ES-I3 (cell line): ENCODE results near the gene RANBP1.

Experiments used
- H3K36me3 ChIP-seq: 2 replicates; pipeline ENCODE4 v1.6.1; 2013; ENCODE audit warnings: mild to moderate bottlenecking, low read length, control low read depth, moderate library complexity; ENCODE audit not compliant: insufficient read depth
- H3K4me1 ChIP-seq: 2 replicates; pipeline ENCODE4 v1.6.1; 2013; ENCODE audit warnings: mild to moderate bottlenecking, control low read depth, low read length; ENCODE audit not compliant: insufficient read depth
- H3K9ac ChIP-seq: 2 replicates; pipeline ENCODE4 v1.6.1; 2013; ENCODE audit warnings: low read depth, mild to moderate bottlenecking, low read length, moderate library complexity
- H3K9me3 ChIP-seq: 2 replicates; pipeline ENCODE4 v1.6.1; 2013; ENCODE audit warnings: mild to moderate bottlenecking, low read length, moderate library complexity; ENCODE audit not compliant: control insufficient read depth, insufficient read depth

RANBP1 gene

DNA sequence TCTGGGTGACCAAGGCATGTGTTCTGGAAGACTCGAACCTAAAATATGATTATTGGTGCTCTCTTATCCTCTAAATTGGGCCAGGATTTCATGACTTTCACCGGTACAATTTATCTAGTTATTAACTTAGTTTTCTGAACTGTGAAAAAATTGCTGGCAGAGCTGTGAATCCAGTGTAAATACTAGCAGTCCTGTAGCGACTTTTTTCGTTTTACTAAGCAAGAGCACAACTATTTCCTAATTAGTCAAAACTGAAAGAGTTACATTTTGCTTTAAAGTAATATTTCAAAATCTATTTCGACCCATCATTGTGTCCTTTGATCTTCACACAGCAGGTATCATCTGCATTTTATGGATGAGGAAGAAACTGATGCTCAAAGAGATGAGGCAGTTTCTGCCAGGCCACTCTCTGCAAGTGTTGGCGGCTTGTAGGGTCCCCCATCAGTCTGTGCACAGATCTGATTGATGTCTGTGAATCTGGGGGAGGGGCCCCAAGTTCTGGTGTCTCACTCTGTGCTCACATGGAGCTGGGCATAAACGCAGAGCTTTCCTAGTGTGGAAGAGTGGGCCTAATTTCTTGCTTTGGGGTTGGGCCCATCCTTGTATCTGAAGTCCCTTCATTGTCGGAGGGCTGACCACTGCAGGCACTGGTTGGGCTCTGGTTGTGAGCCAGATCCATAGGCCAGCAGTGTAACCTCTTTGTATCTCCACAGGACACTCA, 2.6 kb downstream of the RANBP1 start:
- H3K9ac ChIP-seq, result peak overlapping the region; percentile 94
- peaks cover 20% of the 10 kb centered on the region for H3K36me3 ChIP-seq
- no peaks in the 10 kb centered on the region for H3K9me3 ChIP-seq
- H3K4me1 ChIP-seq, result peaks cover 7% of the 10 kb centered on the region

DNA sequence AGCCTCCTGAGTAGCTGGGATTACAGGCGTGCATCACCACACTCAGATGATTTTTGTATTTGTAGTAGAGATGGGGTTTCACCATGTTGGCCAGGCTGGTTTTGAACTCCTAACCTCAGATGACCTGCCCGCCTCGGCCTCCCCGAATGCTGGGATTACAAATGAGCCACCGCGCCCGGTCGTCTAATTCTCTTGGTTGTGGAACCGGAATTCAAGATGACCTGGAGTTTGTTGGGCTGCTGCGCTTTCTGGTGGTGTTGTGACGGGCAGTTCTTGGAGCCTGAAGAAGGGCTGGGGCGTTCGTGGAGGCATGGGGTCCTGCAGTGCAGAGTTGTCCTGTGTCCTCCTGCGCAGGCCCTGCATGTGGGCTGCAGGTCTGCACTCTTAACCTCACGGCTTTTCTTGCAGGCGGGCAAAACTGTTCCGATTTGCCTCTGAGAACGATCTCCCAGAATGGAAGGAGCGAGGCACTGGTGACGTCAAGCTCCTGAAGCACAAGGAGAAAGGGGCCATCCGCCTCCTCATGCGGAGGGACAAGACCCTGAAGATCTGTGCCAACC, 6.0 kb downstream of the RANBP1 start:
- Histone ChIP-seq H3K4me1 (peaks cover 7% of the 10 kb centered on the region), H3K36me3 (peaks cover 20% of the 10 kb centered on the region), H3K9ac (no peak overlapping the region)

DNA sequence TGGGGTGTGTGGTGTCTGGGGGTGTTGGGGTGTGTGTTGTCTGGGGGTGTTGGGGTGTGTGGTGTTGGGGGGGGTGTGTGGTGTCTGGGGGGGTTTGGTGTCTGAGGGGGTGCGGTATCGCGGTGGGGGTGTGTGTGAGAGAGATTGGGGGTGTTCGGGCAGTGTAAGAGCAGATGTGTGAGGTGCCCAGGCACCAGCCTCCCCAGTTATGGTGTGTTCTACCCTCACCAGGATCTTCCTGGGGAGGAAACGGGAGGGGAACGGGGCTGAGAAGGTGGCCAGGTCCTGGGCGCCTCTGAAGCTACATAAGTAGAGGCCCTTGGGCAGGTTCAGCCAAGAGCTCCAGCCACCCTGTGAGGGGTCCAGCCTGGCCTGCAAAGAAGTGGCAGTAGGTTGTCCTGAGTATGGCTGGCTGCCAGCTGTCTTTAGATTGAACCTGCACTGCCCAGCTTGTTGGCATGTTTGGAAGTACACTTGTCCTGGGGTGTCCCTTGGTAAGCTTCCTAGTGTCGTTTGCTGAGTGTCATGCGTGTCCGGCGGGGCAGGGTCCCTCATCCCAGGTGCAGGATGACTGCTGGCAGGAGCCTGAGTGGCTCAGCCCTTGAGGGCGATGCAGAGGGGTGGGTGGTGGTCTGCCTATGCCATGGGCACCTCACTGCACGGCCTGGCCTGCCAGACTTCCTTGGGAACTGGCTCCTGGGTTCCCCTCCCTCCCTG, 7.6 kb downstream of the RANBP1 start:
- H3K36me3 ChIP-seq, result peaks cover 19% of the 10 kb centered on the region
- H3K9ac ChIP-seq, result no peak overlapping the region
- H3K9me3 ChIP-seq, result no peaks in the 10 kb centered on the region
- peaks cover 7% of the 10 kb centered on the region for H3K4me1 ChIP-seq

More for the DNA sequence above, 6.0 kb downstream of the RANBP1 start:
- H3K9me3 ChIP-seq, result no peaks in the 10 kb centered on the region

DNA sequence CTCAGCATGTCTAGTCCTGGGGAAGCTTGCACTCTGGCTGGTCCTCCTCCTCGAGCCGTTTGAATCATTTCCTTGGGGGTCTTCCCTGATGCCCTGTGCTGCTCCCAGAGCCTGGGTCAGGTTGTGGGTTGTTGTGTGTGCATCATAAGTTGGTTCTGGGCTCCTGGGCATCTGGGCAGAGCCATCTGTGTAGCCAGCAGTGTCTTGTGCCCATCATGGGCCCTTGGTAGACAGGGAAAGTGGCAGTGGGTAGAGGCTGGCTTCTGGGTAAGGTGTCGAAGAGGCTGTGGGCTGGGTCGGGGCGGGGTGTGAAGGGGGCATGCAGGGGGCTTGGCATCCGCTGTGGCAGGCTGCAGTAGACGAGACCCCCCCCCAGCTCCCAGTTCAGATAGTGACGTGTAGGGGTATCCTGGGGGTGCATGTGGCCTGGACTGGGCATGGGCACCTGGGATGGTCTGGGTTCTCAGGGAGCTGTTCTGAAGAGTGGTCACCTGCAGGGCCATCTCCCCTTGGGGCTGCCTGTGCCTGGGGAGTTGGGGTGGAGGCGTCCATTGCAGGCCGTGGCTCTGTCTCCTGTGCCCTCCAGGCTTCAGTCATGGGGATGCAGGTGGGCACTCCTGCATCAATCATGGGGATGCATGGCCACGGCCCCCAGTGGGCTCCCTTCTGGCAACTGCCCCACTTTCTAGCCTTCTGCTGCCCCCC, 8.3 kb downstream of the RANBP1 start:
- Histone ChIP-seq H3K4me1 (no peaks in the 10 kb centered on the region), H3K36me3 (peaks cover 12% of the 10 kb centered on the region), H3K9me3 (no peaks in the 10 kb centered on the region), H3K9ac (no peak overlapping the region)

DNA sequence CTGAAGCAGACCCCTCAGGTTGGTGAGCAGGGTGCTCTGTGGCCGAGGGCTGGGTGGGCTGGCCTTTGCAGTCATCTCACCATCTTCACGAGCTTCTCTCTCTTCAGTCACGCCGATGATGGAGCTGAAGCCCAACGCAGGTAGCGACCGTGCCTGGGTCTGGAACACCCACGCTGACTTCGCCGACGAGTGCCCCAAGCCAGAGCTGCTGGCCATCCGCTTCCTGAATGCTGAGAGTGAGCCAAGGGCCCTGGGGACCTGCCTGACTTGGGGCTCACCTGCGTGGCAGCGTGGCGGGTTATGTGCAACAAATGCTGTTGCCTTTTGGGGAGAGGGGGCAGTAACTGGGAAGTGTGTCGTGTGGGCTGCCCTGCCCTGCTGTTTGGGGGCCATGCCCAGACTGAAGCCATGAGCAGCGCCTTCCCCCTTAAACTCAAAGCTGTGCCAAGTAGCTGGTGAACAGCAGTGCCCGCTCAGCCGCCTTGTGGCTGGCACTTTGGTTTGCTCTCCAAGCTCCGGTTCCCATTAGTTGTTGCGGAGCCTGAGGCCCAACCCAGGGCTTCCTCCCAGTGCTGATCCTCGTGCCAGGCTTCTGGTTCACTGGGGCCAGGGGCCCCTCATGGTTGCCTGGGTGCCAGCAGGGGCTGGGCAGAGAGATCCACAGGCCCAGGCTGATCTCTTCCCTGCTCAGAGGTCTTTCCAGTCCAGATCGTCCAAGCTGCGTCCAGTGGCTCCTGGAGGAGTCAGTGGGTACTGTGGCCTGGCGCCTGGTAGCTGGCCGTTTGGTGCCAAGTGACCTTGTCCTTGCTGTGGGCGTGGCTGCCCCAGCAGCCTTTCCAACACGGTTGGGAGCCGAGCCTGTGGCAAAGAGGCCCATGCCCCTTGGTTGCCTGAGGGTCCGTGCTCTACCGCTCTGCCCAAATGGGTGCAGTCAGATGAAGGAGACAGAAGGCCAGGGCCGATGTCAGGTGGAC, 9.6 kb downstream of the RANBP1 start:
- H3K9me3 ChIP-seq, result no peaks in the 10 kb centered on the region
- H3K4me1 ChIP-seq, result no peaks in the 10 kb centered on the region
- H3K36me3 ChIP-seq, result peaks cover 6% of the 10 kb centered on the region
- no peak overlapping the region for H3K9ac ChIP-seq

DNA sequence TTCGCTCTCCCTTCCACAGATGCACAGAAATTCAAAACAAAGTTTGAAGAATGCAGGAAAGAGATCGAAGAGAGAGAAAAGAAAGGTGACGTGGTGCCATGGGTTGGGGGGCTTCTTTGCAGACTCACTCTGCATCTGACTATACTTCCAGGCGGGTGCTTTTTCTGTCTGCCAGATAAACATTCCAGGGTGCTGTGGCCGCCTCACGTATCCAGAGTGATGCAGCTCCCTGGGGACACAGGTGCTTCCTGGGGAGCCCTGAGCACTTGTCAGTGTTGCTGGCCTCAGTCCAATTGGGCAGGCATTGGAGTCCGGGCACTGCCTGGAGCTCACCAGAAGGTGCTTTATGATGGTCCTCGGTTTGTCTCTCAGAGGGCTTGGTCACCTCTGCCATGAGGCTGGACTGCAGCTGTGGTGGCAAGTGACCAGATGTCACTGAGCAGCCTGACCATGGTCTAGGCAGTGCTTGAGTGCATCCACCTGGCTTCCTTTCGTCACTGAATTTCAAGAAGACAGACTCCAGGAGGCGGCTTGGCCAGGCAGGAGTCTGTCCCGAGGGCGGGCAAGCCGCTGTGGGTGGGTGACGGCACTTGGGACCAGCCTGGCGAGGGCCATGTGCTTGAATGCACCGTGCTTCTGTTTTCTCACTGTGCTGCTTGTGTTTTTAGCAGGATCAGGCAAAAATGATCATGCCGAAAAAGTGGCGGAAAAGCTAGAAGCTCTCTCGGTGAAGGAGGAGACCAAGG, 10.6 kb downstream of the RANBP1 start:
- peaks cover 6% of the 10 kb centered on the region for H3K36me3 ChIP-seq
- no peaks in the 10 kb centered on the region; the same call in 1 of the 2 replicates for H3K4me1 ChIP-seq

DNA sequence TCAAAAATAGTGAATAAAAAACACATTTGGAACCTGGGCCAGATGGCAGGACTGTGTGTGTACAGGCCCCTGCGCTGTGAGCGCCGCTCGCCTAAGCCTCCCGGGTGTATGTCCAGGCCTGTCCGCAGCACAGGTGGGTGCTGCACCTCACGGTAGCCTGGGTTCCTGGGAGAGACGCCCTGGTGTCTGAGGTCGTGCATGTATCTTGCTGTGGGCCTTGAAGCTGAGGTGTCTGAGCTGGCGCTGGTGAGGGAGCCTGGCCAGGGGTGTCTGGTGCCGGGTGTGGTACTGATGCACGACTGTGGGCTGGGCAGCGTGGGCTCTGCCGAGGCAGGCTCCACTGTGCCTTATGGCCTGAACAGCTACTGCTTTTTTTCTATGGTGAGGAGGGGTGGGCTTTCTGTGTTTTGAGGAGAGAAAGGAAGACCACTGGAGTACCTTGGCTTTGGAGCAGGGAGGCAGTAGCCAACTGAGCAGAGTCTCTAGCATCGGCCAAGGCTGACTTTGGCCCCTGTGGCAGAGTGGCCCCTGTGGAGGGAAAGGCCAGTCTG, 11.5 kb downstream of the RANBP1 start:
- no peaks in the 10 kb centered on the region for H3K9me3 ChIP-seq
- no peaks in the 10 kb centered on the region for H3K36me3 ChIP-seq

More for the DNA sequence above, 10.6 kb downstream of the RANBP1 start:
- Histone ChIP-seq H3K9me3 (no peaks in the 10 kb centered on the region), H3K9ac (no peak overlapping the region)

DNA sequence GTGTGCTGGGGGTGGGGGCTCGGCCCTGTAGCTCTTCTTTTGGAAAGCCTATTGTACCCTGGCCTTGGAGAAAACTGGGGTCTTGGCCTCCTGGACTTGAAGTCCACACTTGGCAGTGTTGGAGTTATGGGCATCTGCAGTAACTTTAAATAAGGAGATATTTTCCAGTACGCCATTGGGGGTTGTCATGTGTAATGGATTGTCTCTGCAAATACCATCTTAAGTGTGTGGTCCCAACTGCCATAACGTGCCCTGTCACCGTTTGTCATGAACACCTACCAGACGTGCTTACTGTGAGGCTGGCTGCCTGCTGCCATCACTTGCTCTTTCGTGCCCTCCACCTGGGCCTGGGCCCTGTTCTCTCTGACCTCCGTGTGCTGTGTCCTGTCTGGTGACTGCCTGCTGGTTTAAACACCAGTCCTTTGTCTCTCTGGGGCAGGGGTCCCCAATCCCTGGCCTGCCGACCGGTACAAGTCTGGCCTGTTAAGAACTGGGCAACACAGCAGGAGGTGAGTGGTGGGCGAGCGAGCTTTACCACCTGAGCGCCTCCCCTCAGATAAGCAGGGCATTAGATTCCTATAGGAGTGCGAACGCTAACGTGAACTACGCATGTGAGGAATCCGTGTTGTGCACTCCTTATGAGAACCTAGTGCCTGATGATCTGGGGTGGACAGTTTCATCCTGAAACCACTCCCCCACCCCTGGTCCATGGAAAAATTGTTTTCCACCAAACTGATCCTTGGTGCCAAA, 12.1 kb downstream of the RANBP1 start:
- Histone ChIP-seq H3K4me1 (no peaks in the 10 kb centered on the region; the same call in 1 of the 2 replicates), H3K9me3 (no peaks in the 10 kb centered on the region), H3K9ac (no peak overlapping the region), H3K36me3 (no peaks in the 10 kb centered on the region)

More for the DNA sequence above, 11.5 kb downstream of the RANBP1 start:
- no peaks in the 10 kb centered on the region; the same call in 1 of the 2 replicates for H3K4me1 ChIP-seq
- H3K9ac ChIP-seq, result no peak overlapping the region

DNA sequence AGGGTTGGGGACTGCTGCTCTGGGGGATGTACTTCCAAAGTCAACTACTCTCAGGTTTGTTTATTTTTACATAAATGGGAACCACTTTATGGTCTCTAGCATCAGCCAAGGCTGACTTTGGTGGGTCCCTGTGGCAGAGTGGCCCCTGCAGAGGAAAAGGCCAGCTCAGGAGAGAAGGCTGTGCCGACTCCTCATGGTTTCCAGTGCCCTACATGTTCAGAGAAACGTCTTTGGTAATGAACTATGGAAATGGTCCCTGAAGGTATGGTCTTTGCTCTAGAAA, 12.7 kb downstream of the RANBP1 start:
- no peaks in the 10 kb centered on the region for H3K36me3 ChIP-seq
- H3K9ac ChIP-seq, result no peak overlapping the region
- no peaks in the 10 kb centered on the region for H3K9me3 ChIP-seq
- H3K4me1 ChIP-seq, result no peaks in the 10 kb centered on the region; the same call in 1 of the 2 replicates

DNA sequence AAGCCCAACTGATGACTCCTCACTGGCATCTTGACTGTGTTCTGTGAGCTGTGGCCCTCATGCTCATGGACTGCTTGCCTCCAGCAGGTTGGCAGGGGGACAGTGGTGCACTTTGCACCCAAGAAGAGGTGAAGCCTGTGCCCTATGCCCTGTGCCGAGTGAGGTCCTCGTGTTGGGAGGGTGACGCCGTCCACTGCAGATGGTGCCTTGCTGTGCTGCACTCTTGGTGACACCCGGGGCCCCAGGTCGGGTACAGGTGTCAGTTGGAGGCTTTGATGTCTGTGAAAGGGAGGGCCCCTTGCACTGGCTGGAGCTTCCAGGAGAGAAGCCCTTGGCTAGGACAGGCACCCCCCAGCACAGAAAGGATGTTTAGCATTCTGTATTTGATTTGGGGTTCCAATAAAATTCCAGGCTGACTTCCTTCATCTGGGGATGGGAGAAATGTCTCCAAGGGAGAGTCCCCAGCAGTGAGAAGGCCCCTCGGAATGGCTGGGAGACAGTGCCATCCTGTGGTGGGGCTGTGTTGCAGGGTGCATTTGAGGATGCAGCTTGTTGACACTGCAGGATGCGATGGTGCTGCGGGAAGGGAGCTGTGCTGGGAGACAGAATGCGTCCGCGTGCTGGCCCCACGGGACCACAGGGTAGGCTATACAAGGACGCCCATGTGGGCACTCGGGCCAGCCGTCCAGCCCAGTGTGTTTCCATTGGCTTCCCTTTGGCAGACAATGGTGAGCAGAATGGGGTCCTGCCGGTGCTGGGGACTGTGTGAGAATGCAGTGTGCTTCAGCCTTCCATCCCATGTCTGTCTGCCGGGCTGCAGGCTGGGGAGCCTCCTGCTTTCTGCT, 13.2 kb downstream of the RANBP1 start:
- no peaks in the 10 kb centered on the region for H3K9me3 ChIP-seq
- no peaks in the 10 kb centered on the region for H3K36me3 ChIP-seq
- no peaks in the 10 kb centered on the region; the same call in 1 of the 2 replicates for H3K4me1 ChIP-seq
- H3K9ac ChIP-seq, result no peak overlapping the region

DNA sequence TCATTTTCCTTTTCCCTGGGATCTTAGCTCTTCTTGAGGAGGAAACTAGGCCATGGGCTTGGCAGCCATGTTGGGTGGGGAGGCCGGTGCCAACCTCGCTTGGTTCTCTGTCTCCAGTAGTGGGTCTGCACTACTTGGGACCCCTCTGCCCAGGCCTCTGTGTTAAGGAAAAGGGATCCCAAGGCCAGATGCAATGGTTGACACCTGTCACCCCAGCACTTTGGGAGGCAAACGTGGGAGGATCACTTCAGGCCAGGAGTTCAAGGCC, 13.8 kb downstream of the RANBP1 start:
- Histone ChIP-seq H3K4me1 (no peaks in the 10 kb centered on the region; the same call in 1 of the 2 replicates), H3K9me3 (no peaks in the 10 kb centered on the region), H3K36me3 (no peaks in the 10 kb centered on the region), H3K9ac (no peak overlapping the region)

DNA sequence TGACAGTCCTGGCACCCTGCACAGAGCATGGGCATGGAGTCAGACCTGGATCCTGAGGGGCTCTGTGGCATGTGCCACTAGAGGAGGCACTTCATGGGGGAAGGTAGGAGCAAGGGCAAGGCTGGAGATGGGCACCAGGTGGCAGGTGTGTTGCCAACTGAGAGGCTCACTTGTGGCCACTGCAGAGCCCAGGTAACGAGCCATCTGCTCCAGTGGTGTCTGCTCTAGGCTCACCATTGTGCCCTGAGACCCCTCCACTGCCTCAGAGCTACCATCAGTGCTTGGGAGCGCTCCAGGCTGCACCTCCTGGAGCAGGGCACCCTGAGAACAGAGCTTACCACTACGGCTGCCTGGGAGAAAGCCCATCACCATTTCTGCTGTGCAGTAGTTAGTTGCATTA, 14.4 kb downstream of the RANBP1 start:
- Histone ChIP-seq H3K4me1 (no peaks in the 10 kb centered on the region; the same call in 1 of the 2 replicates), H3K36me3 (no peaks in the 10 kb centered on the region), H3K9me3 (no peaks in the 10 kb centered on the region), H3K9ac (no peak overlapping the region)
